Vagina (tissue), 2 donors: ENCODE measurements around the gene SIAH3.

Experiments
- POLR2A ChIP-seq, 2 donors: fragments of 450-650 bp; IDR thresholded peaks; one replicate each; pipeline ENCODE4 v1.6.1; 2017; ENCODE audit warnings: antibody characterized with exemption in 2 of 2, mild to moderate bottlenecking in 2 of 2, moderate library complexity in 2 of 2
- TF ChIP-seq, protein P1 (sequence below), 3 experiments: fragments of 450-650 bp in 2 of 3; fragments of 200-600 bp in 1 of 3; sonication (generic) in 1 of 3; IDR thresholded peaks; one replicate each; pipeline ENCODE4 v1.5.1; 2017 to 2019; ENCODE audit warnings: antibody characterized with exemption in 3 of 3, mild to moderate bottlenecking in 2 of 3, moderate library complexity in 2 of 3

DNA sequence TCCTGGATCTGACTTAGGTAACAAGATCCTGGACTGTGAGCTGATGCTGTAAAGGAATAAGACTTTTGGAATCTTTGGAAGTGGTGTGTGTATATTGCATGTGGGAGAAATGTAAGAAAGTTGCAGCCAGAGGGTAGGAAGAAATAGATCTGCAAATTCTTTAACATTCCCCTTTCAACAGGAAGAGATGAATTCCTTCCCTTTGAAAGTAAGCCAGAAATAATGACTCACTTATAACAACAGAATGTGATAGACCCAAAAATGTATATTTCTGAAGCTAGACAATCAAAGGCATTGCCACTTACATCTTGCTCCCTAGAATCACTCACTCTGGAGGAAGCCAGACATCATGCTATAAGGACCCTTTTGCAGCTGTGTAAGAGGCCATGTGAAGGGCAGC lies 9.8 kb upstream of the SIAH3 start:
- TF ChIP-seq, protein P1, sequence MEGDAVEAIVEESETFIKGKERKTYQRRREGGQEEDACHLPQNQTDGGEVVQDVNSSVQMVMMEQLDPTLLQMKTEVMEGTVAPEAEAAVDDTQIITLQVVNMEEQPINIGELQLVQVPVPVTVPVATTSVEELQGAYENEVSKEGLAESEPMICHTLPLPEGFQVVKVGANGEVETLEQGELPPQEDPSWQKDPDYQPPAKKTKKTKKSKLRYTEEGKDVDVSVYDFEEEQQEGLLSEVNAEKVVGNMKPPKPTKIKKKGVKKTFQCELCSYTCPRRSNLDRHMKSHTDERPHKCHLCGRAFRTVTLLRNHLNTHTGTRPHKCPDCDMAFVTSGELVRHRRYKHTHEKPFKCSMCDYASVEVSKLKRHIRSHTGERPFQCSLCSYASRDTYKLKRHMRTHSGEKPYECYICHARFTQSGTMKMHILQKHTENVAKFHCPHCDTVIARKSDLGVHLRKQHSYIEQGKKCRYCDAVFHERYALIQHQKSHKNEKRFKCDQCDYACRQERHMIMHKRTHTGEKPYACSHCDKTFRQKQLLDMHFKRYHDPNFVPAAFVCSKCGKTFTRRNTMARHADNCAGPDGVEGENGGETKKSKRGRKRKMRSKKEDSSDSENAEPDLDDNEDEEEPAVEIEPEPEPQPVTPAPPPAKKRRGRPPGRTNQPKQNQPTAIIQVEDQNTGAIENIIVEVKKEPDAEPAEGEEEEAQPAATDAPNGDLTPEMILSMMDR (IDR thresholded peaks at IDR 0.05), result no peak
- TF ChIP-seq POLR2A (IDR thresholded peaks at IDR 0.05), result no peak
